ENCODE measurements around the gene DGCR6.
"Not testable (repeated sequence)": the region's sequence is repeated elsewhere in the genome, so short reads cannot be mapped to it uniquely, and the experiment has no call there.

DNA sequence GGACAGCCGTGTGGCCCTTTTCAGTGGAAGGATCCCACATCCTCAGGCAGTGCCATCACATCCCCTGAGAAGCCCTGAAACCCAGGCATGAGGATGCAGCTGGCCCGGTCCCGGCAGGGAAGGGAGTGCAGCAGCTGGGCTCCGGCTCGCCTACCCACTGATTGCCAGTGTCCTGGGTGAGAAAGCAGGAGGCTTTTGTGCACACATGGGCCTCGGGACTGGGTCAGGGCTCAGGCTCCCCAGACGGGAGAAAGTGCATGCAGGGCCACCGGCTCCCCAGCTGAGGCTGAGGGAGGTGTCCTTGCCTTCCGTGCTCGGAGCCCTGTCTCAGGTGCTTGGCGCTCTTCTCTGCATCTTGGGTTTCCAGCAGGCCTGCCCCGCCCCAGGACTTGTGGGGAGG is 53.6 kb downstream of the DGCR6 start:
- TF ChIP-seq CTCF (optimal IDR thresholded peaks at IDR 0.05 in 1 of 3, IDR thresholded peaks at IDR 0.05 in 1 of 3, conservative IDR thresholded peaks at IDR 0.05 in 1 of 3; ENCODE audit: extremely low read depth in 1 of 3, insufficient read depth in 2 of 3, low read length in 3 of 3); EZH2 (IDR thresholded peaks at IDR 0.05; ENCODE audit: low read length): not testable (repeated sequence)
